ENCODE data around the gene PPARD. TPM values are rescaled to one million over a fixed set of nuclear protein-coding genes. Genes with fewer than 3 reads are reported as not detected.

Gene PPARD
- total RNA-seq, 1 donor from 2014 or later, result 20.8 TPM

DNA sequence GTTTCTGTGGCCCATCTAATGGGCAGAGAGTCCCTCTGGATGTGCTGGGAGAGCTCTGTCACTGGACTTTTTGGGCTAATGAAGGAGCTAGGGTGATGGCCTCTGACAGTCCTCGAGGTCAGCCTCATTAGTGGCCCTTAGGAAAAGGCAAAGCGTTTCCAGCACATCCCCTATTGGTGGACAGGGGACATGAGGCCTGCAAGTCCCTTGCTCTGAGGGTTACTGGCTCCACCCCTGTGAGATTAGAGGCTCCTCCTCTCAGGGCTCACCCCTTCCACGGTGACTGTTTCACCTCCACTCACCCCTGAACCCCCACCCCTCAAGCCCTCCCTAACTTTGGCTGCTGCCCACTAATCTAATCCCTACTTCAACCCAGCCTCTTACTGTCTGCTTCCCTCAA, 97.0 kb downstream of the PPARD start:
- Mint-ChIP-seq H3K27ac (no peak overlapping the region), H3K4me3 (no peak overlapping the region), H3K27me3 (ENCODE audit: low read depth) (no peaks in the 10 kb centered on the region), H3K36me3 (no peaks in the 10 kb centered on the region), H3K4me1 (no peaks in the 10 kb centered on the region), H3K9me3 (no peaks in the 10 kb centered on the region)
- no peak for DNase-seq (ENCODE audit: low spot score in 2 of 2, unreplicated experiment in 2 of 2)
- TF ChIP-seq, protein P1, sequence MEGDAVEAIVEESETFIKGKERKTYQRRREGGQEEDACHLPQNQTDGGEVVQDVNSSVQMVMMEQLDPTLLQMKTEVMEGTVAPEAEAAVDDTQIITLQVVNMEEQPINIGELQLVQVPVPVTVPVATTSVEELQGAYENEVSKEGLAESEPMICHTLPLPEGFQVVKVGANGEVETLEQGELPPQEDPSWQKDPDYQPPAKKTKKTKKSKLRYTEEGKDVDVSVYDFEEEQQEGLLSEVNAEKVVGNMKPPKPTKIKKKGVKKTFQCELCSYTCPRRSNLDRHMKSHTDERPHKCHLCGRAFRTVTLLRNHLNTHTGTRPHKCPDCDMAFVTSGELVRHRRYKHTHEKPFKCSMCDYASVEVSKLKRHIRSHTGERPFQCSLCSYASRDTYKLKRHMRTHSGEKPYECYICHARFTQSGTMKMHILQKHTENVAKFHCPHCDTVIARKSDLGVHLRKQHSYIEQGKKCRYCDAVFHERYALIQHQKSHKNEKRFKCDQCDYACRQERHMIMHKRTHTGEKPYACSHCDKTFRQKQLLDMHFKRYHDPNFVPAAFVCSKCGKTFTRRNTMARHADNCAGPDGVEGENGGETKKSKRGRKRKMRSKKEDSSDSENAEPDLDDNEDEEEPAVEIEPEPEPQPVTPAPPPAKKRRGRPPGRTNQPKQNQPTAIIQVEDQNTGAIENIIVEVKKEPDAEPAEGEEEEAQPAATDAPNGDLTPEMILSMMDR (IDR thresholded peaks at IDR 0.05; ENCODE audit: unreplicated experiment), result no peak

DNA sequence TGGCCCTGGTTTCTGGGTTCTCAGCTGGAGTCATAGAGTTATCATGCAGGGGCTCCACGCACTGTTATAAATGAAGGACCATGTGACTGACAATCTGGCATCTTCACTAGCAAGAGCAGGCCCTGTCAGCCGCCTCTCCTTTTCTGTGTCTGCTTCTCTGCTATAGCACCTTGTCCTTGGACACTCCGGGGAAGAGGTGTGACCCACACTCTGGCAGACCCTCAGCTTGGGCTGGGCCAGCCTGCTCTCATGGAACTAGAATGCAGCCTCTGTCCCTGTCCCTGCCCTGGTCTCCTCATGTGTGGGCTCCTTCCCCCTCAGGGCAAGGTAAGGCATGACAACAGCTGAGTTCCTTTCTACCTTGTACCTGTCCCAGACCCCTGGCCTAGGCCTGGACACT, 98.8 kb downstream of the PPARD start:
- no peaks in the 10 kb centered on the region for H3K36me3 Mint-ChIP-seq
- no peaks in the 10 kb centered on the region for H3K9me3 Mint-ChIP-seq
- H3K27ac Mint-ChIP-seq, result no peak overlapping the region
- H3K27me3 Mint-ChIP-seq (ENCODE audit: low read depth), result no peaks in the 10 kb centered on the region
- TF ChIP-seq, protein P1 (IDR thresholded peaks at IDR 0.05; ENCODE audit: unreplicated experiment), result no peak
- DNase-seq (ENCODE audit: low spot score in 2 of 2, unreplicated experiment in 2 of 2), result no peak
- no peaks in the 10 kb centered on the region for H3K4me1 Mint-ChIP-seq
- no peak overlapping the region for H3K4me3 Mint-ChIP-seq

- no peak overlapping the region for H3K4me3 Mint-ChIP-seq
- TF ChIP-seq, protein P1 (IDR thresholded peaks at IDR 0.05; ENCODE audit: unreplicated experiment), result no peak
- H3K27ac Mint-ChIP-seq, result no peak overlapping the region
- no peaks in the 10 kb centered on the region for H3K27me3 Mint-ChIP-seq (ENCODE audit: low read depth)
- DNase-seq (ENCODE audit: low spot score in 2 of 2, unreplicated experiment in 2 of 2), result no peak
- no peaks in the 10 kb centered on the region for H3K4me1 Mint-ChIP-seq
- no peaks in the 10 kb centered on the region for H3K36me3 Mint-ChIP-seq
- no peaks in the 10 kb centered on the region for H3K9me3 Mint-ChIP-seq
Measured at GRCh38 chr6:35441642-35442041, 99.3 kb downstream of the PPARD start.

GRCh38 chr6:35442693-35443092, 100.3 kb downstream of the PPARD start:
- H3K27me3 Mint-ChIP-seq (ENCODE audit: low read depth), result no peaks in the 10 kb centered on the region
- TF ChIP-seq, protein P1 (IDR thresholded peaks at IDR 0.05; ENCODE audit: unreplicated experiment), result no peak
- no peak for DNase-seq (ENCODE audit: low spot score in 2 of 2, unreplicated experiment in 2 of 2)
- H3K27ac Mint-ChIP-seq, result no peak overlapping the region
- H3K4me1 Mint-ChIP-seq, result no peaks in the 10 kb centered on the region
- no peak overlapping the region for H3K4me3 Mint-ChIP-seq
- H3K36me3 Mint-ChIP-seq, result no peaks in the 10 kb centered on the region
- H3K9me3 Mint-ChIP-seq, result no peaks in the 10 kb centered on the region

DNA sequence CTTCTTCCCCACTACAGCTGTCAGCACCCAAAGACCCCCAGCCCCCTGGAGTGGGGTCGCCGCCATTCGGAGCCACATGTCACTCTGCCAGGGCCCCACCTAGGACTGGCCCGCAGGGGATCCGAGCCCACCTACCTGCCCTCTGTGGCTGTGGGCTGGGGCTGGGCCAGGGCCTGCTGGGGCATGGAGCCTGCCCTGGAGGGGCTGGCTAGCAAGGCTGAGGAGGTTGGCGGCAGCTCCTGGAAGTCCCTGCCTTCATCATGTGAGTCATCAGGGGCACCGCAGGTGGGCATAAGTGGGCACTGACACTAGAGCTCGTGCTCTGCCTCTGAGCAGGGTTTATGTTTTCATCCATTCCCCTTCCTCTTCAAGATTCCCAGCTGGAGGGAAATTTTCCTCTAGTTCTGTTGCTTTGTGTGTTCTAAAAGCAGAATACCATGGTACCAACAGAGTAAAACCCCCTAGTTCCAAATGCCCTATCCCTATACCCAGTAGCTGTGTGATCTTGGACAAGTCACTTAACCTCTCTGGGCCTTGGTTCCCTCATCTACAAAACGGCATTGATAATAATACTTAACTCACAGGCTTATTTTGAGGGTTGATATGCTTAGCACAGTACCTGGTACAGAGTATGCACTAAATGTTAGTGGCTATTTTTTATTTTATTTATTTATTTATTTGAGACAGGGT, 101.1 kb downstream of the PPARD start:
- H3K27me3 Mint-ChIP-seq (ENCODE audit: low read depth), result no peaks in the 10 kb centered on the region
- no peaks in the 10 kb centered on the region for H3K9me3 Mint-ChIP-seq
- H3K36me3 Mint-ChIP-seq, result no peaks in the 10 kb centered on the region
- no peaks in the 10 kb centered on the region for H3K4me1 Mint-ChIP-seq
- DNase-seq (ENCODE audit: low spot score in 2 of 2, unreplicated experiment in 2 of 2), result no peak
- H3K27ac Mint-ChIP-seq, result no peak overlapping the region
- TF ChIP-seq, protein P1 (IDR thresholded peaks at IDR 0.05; ENCODE audit: unreplicated experiment), result no peak
- H3K4me3 Mint-ChIP-seq, result no peak overlapping the region

All from mesothelial cell of epicardium (in vitro differentiated cells).